OCI-LY7 (cell line): ENCODE measurements around the gene SLX4IP.

ENCODE experiments used
- CTCF ChIP-seq: fragments of 200-600 bp; sonication (generic); conservative IDR thresholded peaks from 2 replicates; pipeline ENCODE4 v1.5.1; 2014; ENCODE audit warnings: mild to moderate bottlenecking, antibody characterized with exemption, low read length, moderate library complexity, mixed read lengths
- EZH2phosphoT487 ChIP-seq: fragments of 200-600 bp; sonication (generic); IDR thresholded peaks from 2 replicates; pipeline ENCODE4 v1.6.1; 2018; ENCODE audit warnings: low read depth, borderline replicate concordance, mild to moderate bottlenecking, mixed run types, antibody characterized with exemption, low read length, moderate library complexity, mixed read lengths

GRCh38 chr20:10412591-10413408 is 22.3 kb upstream of the SLX4IP start:
- peak; percentile 65 for TF ChIP-seq CTCF
- TF ChIP-seq EZH2phosphoT487 = no peak
